Liver (tissue), 3 donors: ENCODE data around the gene ACOT7.

Experiments
- CTCF ChIP-seq: fragments of 150-350 bp; IDR thresholded peaks from 2 replicates; pipeline ENCODE4 v1.5.1; 2017; ENCODE audit warnings: improper control_type of control experiment, low read depth, low read length; ENCODE audit not compliant: missing input control
- JUND ChIP-seq, 2 donors: IDR thresholded peaks; 2 replicates each; pipeline ENCODE4 v1.6.1; 2016; ENCODE audit warnings: antibody characterized with exemption in 2 of 2
- MAX ChIP-seq: IDR thresholded peaks from 2 replicates; pipeline ENCODE4 v1.6.1; 2016; ENCODE audit warnings: antibody characterized with exemption
- RAD21 ChIP-seq, 2 donors: IDR thresholded peaks; 2 replicates each; pipeline ENCODE4 v1.6.1; 2016; ENCODE audit warnings: antibody characterized with exemption in 2 of 2, mild to moderate bottlenecking in 2 of 2
- REST ChIP-seq: IDR thresholded peaks from 2 replicates; pipeline ENCODE4 v1.6.1; 2016; ENCODE audit warnings: antibody characterized with exemption, mild to moderate bottlenecking
- RXRA ChIP-seq, 2 donors: IDR thresholded peaks; 2 replicates each; pipeline ENCODE4 v1.6.1; 2017 to 2018; ENCODE audit warnings: antibody characterized with exemption in 2 of 2, mild to moderate bottlenecking in 1 of 2
- SP1 ChIP-seq: IDR thresholded peaks from 2 replicates; pipeline ENCODE4 v1.6.1; 2018; ENCODE audit warnings: antibody characterized with exemption, mild to moderate bottlenecking
- TAF1 ChIP-seq: conservative IDR thresholded peaks from 2 replicates; pipeline ENCODE4 v1.6.1; 2016; ENCODE audit warnings: antibody characterized with exemption, mild to moderate bottlenecking
- YY1 ChIP-seq: IDR thresholded peaks from 2 replicates; pipeline ENCODE4 v1.6.1; 2016; ENCODE audit warnings: antibody characterized with exemption, mild to moderate bottlenecking
- ZBTB33 ChIP-seq: IDR thresholded peaks from 2 replicates; pipeline ENCODE4 v1.6.1; 2016; ENCODE audit warnings: antibody characterized with exemption
- donor health status: healthy.
- donor health status: healthy.

GRCh38 chr1:6426277-6426971 is 32.9 kb upstream of the ACOT7 start:
- TF ChIP-seq RXRA (IDR thresholded peaks at IDR 0.05) (no peak), REST (no peak), CTCF (no peak), YY1 (no peak), RAD21 (IDR thresholded peaks at IDR 0.05) (no peak), MAX (no peak), TAF1 (no peak), SP1 (no peak), ZBTB33 (no peak), JUND (IDR thresholded peaks at IDR 0.05) (no peak)
